AML-193 (cell line): ENCODE data around the gene OPHN1.

Experiments used
- DNase-seq, 2 experiments: peaks; one replicate each; lab custom pipeline; 2025; lab: John Stamatoyannopoulos, UW

The OPHN1 gene

DNA sequence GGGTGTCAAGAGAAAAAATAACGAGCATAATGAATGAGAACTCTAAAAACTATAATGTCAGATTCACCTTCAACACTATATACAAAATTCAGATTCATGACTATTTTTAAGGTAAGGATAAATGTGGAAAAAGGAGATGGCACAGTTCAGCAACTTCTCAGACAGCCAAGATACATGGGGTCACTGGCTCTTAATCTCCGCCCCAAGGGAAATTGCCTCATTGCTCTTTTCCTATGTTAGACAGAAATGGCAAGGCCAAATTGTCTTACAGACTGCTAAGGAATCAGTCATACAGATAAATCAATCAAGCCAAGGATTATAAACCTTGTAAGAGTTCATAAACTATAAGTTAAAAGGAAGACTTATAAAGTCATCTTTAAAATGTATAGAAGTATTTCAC, 183.4 kb downstream of the OPHN1 start:
- DNase-seq: no peak

DNA sequence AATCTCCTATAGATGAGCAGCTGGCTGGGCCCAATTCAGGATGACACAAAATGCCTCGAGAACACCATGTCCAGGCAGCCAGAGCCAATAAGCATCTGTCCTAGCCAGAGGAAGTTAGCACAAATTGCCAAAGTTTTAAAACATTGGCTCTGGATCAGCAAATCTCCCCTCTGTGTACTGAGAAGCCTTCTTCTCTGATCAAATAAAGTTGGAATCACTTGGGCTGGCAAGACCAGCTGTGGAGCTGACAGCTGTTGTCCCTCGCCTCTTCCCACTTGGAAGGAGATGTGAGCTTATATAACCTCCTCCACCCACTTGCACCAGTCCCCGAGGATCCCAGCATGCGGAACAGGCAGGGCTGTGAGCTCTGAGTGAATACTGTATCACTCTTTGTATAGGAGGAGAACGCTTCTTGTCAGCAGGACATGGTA, 183.9 kb downstream of the OPHN1 start:
- DNase-seq: no peak

DNA sequence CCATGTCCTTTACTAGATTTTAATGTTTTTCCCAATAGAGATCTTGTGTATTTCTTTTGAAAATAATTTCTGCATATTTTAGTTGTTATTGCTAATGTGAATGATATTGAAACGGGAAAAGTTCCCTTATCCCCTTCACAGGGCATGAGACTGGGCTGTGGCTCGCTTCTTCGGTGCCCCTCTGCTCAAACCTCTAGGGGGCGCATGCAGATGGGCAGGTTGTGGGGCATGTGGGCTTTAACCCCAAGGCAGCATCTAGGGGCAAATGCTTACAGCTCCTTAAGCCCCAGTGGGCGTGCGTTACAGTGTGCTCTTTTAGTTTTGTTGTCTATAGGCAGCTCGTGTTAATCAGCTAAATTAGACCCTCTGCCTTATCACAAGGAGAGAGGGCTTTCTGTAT, 194.7 kb downstream of the OPHN1 start:
- DNase-seq: no peak

DNA sequence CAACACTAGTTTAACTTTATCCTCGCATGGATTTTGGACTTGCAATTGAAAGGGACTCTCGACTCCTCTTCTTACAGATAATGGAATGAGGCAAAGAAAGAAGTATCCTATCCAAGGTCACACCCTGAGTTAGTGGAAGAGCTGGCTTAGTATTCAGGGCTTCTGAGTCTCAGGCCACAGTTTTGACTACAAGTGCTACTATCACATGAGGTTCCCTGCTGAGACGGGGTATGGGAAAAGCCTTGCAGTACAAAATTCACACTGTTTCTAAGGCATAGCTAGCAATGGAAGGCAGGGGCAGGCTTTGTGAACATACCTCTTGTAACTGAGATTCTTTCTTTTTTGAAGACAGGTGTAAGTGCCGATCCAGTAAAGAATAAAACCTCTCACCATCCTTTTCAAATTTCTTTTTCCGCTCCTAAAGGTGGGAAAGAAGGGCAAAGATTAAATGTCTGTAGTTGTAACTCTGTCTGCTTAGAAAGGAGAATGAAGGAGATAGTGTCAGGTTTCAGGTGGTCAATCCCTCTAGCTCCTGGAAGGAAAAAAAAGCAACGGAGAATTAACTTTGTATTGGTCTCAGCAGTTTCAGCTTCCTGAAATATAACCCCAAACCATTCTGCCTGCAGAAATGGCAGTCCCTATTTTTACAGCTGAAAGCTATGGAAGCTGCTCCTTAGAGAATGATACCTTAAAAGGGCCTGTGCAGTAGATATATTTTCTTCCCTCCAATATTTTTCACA, 199.0 kb downstream of the OPHN1 start:
- DNase-seq: no peak

DNA sequence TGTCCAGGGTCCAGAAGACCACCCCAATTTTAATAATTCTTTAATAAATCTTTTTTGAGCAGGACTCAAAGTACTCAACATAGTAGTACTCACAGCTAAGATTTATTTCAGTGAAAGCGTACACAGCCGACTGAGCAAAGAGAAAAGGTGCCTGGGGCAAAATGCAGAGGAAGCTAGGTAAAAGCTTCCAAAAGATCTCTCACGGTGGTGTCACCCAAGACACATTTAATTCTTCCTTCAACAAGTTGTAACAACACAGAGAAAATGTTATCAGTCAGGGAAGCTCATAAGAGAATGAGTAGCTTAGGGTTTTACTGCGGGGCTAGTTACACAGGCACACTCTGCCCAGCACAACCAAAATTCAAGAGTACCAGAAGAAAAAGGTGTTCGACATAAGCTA, 201.1 kb downstream of the OPHN1 start:
- no peak for DNase-seq

DNA sequence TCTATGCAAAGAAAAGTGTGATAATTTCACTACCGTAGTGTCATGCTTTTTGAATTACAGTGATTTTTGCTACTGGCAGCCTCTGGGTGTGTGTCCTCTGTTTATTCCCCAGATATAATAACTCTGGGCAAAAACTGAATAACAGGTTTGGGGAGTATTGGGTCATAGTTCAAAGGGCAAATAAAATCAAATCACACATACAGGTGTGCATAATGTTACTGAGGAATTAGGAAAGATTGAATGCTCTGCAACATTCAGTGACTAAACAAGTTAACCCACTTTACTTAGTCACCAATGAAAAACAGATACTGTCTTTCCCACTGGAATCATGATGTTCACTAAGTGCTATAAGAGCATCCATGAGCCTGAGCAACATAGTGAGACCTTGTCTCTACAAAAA, 224.3 kb downstream of the OPHN1 start:
- DNase-seq: no peak

DNA sequence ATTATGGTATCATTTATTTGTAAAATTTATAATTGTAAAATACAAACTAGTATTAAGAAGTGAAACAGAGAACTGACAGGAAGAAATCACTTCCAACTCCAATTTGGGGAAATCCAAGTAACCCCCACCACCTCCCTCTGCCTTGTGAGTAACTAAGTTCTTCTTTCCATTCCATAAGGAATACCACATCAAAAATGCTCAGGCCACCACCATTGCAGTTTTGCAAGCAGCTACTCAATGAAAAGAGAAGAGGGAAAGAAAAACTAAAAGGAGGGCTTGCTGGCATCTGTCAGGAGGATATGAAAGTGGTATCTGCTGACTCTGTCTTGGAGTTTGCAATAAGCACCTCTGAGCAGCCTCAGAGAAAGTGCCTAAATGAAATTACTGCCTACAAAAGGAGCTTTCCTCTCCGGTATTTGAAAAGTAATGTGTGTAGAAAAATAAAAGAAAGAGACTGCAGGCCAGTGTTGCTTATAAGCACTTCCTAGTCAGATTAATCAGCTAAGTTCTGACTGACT, 228.7 kb downstream of the OPHN1 start:
- DNase-seq: no peak

DNA sequence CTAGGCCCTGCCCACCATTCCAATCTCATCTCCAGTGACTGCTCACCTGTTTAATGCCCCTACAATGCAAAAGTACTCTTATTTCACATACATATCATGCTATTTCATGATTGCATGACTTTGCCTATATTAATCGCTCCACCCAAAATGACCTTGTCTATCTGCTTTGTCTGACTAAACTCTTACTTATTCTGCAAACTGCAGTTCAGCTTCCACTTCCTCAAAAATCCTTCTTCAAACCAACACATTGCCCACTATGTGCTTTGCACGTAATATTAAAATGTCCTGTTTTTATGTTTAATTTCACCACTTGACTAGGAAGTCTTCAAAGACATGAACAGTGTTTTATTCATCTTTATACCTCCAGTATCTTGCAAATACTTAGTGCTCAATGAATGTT, 229.6 kb downstream of the OPHN1 start:
- no peak for DNase-seq

DNA sequence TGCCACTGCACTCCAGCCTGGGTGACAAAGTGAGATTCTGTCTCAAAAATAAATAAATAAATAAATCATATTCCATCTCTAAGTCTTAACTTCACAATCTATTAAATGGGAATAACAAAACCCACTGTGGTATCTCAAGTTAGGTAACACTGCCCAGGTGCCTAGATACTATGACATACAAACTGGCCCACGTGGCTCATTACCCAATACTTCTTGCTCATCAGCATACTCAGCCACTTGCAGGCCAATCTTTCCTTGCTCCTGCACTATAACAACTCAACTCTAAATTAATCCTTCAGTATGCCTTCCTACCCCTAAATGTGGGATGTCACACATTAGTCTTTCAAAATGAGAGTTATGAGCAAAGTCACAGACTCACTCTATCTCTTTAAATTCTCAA, 230.1 kb downstream of the OPHN1 start:
- no peak for DNase-seq

DNA sequence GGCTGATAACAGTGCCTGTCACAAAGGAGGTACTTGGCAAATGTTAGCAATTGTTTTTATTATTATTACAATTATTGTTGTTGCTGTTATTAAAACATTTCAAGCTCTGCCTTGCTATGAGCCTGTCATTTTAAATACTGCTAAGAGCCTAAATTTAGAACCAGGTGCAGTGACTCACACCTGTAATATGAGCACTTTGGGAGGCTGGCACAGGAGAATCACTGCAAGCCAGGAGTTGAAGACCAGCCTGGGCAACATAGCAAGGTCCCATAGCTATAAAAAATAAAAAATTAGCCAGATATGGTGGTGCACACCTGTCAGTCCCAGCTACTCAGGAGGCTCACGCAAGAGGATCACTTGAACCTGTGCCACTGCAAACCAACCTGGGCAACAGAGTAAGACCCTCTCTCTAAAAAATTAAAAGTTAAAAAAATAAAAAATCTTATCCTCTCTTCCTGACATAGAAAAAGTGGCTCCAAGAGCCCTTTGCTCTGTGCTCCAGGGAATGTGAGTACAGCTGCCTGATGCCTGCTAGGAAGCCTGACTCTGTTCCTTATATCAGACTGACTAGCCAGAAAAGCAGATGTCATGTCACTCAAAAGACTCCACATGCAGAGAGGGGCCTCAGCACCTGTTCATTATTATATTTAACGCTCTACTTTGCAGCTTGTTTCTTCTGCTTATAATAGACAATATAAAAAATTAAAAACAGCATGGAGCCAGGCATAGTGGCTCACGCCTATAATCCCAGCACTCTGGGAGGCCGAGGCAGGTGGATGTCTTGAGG, 234.0 kb downstream of the OPHN1 start:
- DNase-seq: no peak

DNA sequence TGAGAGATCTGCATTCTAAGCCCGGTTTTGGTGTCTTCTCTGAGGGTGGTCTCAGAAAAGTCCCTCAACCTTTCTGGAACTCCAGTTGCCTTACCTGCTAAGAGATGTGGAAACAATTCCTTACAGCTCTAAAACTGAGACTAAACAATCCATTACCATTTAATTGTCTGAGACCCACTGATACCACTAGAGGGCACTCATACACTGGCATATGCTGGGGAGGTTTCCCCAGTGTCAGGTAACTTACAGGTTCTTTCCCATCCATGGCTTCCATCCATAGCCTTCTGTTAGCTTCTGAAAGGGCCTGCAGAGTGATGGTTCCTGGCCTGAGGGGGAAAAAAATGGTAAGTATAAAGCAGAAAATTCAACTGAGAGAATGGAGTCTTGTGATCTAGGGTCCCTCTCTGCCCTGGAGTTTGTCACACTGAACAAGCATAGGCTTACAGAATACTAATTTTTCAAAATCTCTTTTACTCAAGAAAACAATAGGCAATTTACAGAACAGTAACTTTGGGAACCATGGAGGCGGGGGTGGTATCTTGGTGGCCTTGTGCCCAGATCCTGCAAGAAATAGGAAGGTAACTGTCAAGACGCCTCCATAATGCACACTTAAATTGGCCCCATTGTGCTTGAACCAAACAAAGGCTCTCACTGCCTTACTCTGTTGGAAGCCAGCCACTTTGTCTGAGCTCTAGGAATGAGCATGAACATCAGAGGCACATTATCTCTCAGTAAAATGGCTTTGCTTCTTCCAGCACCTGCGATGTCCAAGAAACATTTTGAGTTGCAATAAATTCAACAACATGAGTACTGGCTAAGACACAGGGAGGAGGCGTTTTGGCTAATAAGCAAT, 236.1 kb downstream of the OPHN1 start:
- peak in 1 of 2 experiments; percentile 3 for DNase-seq

DNA sequence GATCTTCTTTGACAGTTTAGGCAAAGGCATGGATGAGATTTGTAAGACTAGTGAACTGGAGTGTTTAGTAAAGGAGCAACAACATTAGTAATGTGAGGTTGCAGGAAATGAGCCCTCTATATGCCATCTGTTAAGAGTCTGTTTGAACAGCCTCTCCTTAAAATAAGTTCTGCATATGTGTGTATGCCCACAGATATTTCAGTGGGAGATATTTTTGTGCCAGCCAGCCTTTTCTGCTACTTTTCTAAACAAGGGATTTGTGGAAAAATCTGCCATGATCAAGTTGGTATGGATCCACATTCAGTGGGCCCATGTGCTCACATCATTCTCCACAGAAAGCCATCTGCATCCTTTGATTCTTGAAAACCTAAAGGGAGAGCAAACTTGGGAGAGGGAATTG, 237.7 kb downstream of the OPHN1 start:
- DNase-seq: no peak

DNA sequence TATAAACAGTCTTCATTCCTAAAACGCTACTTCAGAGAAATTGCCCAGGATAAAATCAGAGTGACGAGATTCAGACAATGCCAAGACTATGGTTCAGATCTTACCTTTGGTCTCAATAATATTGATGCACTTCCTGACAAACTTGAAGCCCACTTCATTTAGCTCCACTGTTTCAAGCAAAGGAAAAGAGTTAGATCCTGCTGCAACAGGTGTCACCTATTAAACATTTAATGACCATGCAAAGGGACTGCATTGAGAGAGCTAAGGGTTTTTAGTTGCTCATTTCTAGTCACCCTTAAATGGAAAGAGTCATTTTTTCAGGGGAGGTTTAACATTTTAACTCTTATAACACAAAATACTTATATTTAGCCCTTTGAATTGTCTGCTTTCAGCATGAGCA, 239.5 kb downstream of the OPHN1 start:
- no peak for DNase-seq

DNA sequence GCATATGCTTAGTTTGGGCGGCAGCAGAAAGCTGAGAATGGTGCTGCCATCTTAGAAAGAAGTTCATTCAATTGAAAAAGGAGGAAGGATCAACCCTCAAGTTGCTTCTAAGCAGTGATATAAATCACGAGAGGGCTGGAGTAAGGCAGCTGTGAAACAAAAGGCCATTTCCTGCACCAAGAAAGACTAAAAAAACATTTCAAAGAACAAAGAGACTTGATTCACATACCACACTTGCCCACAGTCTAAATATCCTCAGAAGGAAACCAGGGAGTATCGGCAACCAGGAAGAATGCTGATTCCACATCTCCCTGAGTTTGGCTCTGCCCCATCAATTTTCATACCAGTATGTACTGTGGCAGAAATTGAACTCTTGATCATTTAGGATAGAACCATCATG, 240.1 kb downstream of the OPHN1 start:
- no peak for DNase-seq

DNA sequence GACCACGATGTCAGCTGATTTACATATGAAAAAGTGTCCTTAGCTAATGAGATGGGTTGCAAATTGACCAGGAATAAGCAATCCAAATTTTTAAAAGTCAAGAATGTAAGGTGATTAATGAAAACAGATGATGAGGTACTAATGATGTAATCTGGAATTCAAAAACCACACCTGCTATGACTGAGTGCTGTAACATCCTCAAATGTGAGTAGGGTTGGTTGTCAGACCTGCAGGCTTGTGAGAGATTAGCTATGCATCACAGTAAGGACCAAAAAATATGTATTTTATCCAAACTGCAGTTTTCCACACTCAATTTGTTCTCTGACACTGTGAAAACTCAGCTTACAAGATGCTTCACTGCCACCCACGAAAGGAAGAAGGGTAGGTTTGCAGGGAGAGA, 242.5 kb downstream of the OPHN1 start:
- DNase-seq: no peak

DNA sequence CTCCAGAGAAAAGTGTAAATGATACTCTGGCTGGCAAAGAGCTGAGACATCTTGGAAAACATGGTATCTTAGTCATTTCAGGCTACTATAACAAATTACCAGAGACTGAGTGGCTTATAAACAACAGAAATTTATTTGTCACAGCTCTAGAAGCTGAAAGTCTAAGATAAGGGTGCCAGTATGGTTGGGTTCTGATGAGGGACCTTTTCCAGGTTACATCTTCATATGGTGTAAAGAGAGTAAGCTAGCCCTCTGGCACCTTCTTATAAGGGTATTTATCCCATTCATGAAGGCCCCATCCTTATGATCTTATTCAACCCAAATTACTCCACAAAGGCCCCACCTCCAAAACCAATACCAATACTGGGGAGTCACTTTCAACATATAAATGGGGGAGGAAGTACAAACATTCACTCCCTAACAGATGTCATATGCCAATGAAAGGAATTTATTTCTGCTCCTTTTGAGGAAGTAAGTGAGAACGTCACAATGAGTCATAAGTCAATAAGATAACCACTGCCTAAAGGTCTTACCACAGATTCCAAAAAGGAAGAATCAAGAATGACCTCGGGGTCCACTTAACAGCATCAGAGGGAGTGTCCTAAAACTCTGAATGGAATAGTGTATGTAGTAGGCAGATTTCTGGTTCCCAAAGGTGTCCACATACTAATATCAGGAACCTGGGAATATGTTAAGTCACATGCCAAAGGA, 246.6 kb downstream of the OPHN1 start:
- peak in 1 of 2 experiments; percentile 3 for DNase-seq

DNA sequence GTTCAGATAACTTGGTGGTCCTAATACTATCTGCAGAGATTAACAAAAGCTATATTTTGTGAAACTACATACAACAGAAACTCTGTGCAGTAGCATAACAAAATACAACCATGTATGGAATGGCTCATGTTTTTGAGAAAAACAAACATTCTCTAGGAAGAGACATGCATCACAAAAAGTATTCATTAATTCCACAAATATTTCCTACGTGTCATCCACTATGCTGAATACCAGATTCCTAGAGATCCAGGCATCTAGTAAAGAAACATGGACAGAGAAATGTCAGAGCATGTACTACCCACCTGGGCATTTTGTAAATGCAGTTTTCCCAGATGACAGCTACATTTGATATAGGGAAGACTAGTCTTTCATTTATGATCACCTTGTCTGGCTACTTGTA, 248.1 kb downstream of the OPHN1 start:
- no peak for DNase-seq

DNA sequence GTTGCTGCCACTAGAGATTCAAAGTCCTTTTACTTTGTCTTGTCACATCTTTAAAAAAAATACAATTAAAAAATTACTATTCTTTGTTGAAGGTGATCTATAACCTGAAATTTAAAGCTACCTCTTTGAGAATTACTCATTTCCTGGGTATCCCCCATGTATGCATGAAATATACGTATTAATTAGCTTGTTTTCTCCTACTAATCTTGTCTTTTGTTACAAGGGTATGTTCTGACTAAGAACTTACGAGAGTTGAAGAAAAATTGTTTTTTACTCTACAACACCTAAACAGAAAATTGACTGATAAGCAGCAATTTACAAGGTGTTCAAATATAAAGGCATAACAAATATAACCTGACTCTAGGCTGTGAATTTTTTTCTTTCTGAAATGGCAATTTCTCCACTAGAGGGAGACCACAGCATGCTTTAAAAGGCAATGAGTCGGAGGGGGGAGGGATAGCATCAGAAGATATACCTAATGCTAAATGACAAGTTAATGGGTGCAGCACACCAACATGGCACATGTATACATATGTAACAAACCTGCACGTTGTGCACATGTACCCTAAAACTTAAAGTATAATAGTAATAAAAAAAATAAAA, 249.6 kb downstream of the OPHN1 start:
- peak; percentile 7 to 9 for DNase-seq

DNA sequence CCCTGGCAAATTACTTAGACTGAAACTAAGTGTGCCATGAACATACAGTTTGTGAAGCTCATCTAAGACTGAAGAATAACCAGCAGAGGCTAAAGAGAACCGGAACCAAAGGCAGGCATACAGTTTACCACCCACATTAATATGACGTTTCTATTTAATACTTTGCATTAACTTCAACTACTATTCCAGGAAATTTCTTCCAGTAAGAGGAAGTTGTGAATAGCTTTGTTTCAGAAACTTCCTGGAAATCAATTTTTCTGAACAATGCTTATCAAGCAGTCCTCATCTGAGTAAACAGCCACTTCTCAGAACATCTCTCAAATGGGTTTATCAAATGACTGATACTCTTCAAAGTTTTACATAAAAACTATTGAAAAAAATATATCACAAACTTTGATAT, 252.7 kb downstream of the OPHN1 start:
- DNase-seq: no peak

DNA sequence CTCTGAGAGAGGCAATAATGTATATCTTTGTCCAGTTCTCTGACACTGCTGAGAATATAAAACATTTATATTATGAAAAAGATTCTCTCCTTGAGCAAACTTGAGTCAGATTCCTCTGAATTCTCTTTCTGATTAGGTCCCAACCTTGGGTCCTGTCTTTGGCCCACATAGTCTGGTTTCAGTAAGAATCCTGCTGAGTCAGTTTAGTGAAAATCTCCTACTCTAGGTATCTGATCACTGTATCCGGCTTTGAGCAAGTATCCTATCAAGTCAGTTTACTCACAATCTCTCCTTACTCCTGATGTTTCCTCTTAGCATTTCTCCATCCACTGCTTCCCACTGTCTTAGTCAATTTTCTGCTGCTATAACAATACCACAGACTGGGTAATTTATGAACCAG, 253.9 kb downstream of the OPHN1 start:
- DNase-seq: no peak

DNA sequence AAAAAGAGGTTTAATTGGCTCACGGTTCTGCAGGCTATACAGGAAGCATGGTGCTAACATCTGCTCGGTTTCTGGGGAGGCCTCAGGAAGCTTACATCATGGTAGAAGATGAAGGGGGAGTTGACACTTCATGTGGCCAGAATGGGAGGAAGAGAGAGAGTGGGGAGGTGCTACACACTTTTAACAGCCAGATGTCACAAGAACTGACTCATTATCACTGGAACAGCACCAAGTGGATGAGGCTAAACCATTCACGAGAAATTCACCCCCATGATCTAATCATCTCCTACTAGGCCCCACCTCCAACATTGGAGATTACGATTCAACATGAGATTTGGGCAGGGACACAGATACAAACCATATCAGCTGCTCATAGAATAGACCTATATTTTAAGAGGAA, 255.8 kb downstream of the OPHN1 start:
- DNase-seq: no peak
